K562 (cell line): ENCODE measurements around the gene LY6G6F. TPM values are rescaled to one million over a fixed set of nuclear protein-coding genes. Genes with fewer than 3 reads are reported as not detected.

Source experiments
- FOXM1 ChIP-seq, 2 experiments: fragments of 450-650 bp in 1 of 2; sonication (generic) in 1 of 2; formaldehyde crosslinking in 1 of 2; IDR thresholded peaks; 2 replicates each; pipeline versions ENCODE4 v1.6.1 to v1.9.0; 2017 to 2022; ENCODE audit warnings: low read depth in 2 of 2, mild to moderate bottlenecking in 2 of 2, missing genetic modification reagents in 1 of 2, moderate library complexity in 1 of 2
- JUND ChIP-seq, 2 experiments: IDR thresholded peaks; 2 replicates in 1 of 2; 3 replicates in 1 of 2; pipeline ENCODE4 v1.6.1; 2011; ENCODE audit warnings: borderline replicate concordance in 2 of 2, low read depth in 2 of 2, low read length in 2 of 2, improper control_type of control experiment in 1 of 2, missing biosample characterization in 1 of 2, missing genetic modification characterization in 1 of 2, missing genetic modification reagents in 1 of 2
- RBBP5 ChIP-seq: fragments of 200-600 bp; sonication (generic); IDR thresholded peaks from 2 replicates; pipeline ENCODE4 v1.6.1; 2012; ENCODE audit warnings: borderline replicate concordance, mild to moderate bottlenecking, low read length, control low read depth, inconsistent platforms; ENCODE audit not compliant: insufficient read depth, poor library complexity, severe bottlenecking
- RBM22 ChIP-seq: fragments of 200-400 bp; formaldehyde crosslinking; IDR thresholded peaks from 2 replicates; pipeline ENCODE4 v1.6.1; 2018; ENCODE audit warnings: low read length, low read depth; ENCODE audit not compliant: poor library complexity, severe bottlenecking
- SREBF2 ChIP-seq: sonication (generic); formaldehyde crosslinking; IDR thresholded peaks from 2 replicates; pipeline ENCODE4 v1.4.0; 2020; ENCODE audit warnings: mild to moderate bottlenecking, missing genetic modification reagents
- SRSF3 ChIP-seq: fragments of 200-400 bp; formaldehyde crosslinking; IDR thresholded peaks from 2 replicates; pipeline ENCODE4 v1.6.1; 2016; ENCODE audit warnings: mild to moderate bottlenecking, low read length, moderate library complexity; ENCODE audit not compliant: insufficient read depth
- TCFL5 ChIP-seq: fragments of 250-450 bp; sonication (Bioruptor Pico); conservative IDR thresholded peaks from 2 replicates; pipeline ENCODE4 v1.6.1; 2021; ENCODE audit warnings: mild to moderate bottlenecking, moderate library complexity, matching md5 sums
- VEZF1 ChIP-seq: fragments of 200-800 bp; sonication (Bioruptor generic); IDR thresholded peaks from 2 replicates; pipeline ENCODE4 v1.6.1; 2017; ENCODE audit warnings: missing genetic modification characterization, missing compliant biosample characterization
- polyA plus RNA-seq, 8 experiments: library from polyadenylated mRNA; depleted of rRNA in 4 of 8; stranded (reverse) in 5 of 8; unstranded in 3 of 8; fragments of >200 nt; fragmentation: Nextera tagmentation in 2 of 8; fragmentation: Illumina TruSeq in 1 of 8; extraction: Ambion mirVana in 2 of 8; extraction: Trizol in 1 of 8; gene quantifications; 2 replicates each; pipeline versions ENCODE4 v1.2.1 to v1.2.3, GENCODE V29; 2011 to 2014; ENCODE audit warnings: inconsistent platforms in 1 of 8, missing spikeins in 1 of 8
- total RNA-seq, 7 experiments: library from RNA; depleted of rRNA in 6 of 7; stranded (reverse); fragments of >200 nt in 6 of 7; fragmentation: Illumina TruSeq in 2 of 7; extraction: Trizol in 2 of 7; gene quantifications; 2 replicates each; pipeline versions ENCODE4 v1.2.1 to v1.2.3, GENCODE V29; 2011 to 2021; ENCODE audit warnings: low replicate concordance in 1 of 7
- TF ChIP-seq, protein P1 (sequence below): fragments of 200-600 bp; sonication (generic); IDR thresholded peaks from one replicate; pipeline ENCODE4 v1.6.1; 2012; ENCODE audit warnings: mild to moderate bottlenecking, low read depth, low read length, inconsistent platforms
- TF ChIP-seq, protein P2 (sequence below): fragments of 250-450 bp; sonication (Bioruptor Pico); IDR thresholded peaks from 2 replicates; pipeline ENCODE4 v1.8.0; 2022; ENCODE audit warnings: moderate library complexity, mild to moderate bottlenecking, inconsistent platforms

Gene LY6G6F
- total and polyA plus RNA-seq, 9 of the 15 experiments (the other 6 are each of a cell fraction or from before 2014, with no cell fraction given): 0.14 to 0.50 (median 0.28) TPM; not detected in 2

DNA sequence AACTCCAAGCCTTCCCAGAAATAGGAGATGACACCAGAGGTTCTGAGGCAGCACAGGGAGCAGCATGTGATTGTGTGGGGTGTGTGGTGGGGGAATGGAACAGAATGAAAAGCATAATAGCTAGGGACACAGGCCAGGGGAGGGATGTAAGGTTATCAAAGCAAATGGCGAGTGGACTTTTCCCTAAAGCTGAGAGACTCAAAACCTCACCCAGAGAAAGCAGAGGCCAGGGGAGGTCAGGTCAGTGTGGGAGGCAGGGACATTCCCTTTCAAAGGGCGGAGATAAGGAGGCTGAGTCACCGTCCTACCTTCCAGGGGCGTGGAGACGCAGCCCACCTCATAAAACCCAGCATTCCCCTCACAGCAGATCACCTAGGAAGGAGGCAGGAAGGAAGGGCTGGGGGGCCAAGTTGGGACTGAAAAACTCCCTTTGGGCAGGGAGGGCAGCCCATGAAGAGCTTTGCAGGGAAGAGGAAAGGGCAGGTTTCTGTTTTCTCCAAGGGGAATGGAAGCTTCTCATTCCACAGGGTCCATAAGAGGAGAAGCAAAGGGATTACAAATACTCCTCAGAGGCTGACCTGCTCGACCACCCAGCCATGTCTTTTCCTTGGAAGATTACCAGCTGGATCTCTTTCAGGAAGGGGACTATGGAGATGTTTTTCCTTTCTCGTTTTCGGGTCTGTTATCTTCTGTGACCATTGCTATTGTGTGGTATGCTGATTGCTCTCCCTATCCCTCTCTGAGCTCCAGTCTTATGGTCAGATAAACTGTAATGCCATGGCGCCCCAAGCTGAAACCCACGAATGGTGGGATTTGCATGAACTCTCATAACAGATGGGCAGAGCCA, 16.2 kb upstream of the LY6G6F start (continued):
- TF ChIP-seq, protein P1, sequence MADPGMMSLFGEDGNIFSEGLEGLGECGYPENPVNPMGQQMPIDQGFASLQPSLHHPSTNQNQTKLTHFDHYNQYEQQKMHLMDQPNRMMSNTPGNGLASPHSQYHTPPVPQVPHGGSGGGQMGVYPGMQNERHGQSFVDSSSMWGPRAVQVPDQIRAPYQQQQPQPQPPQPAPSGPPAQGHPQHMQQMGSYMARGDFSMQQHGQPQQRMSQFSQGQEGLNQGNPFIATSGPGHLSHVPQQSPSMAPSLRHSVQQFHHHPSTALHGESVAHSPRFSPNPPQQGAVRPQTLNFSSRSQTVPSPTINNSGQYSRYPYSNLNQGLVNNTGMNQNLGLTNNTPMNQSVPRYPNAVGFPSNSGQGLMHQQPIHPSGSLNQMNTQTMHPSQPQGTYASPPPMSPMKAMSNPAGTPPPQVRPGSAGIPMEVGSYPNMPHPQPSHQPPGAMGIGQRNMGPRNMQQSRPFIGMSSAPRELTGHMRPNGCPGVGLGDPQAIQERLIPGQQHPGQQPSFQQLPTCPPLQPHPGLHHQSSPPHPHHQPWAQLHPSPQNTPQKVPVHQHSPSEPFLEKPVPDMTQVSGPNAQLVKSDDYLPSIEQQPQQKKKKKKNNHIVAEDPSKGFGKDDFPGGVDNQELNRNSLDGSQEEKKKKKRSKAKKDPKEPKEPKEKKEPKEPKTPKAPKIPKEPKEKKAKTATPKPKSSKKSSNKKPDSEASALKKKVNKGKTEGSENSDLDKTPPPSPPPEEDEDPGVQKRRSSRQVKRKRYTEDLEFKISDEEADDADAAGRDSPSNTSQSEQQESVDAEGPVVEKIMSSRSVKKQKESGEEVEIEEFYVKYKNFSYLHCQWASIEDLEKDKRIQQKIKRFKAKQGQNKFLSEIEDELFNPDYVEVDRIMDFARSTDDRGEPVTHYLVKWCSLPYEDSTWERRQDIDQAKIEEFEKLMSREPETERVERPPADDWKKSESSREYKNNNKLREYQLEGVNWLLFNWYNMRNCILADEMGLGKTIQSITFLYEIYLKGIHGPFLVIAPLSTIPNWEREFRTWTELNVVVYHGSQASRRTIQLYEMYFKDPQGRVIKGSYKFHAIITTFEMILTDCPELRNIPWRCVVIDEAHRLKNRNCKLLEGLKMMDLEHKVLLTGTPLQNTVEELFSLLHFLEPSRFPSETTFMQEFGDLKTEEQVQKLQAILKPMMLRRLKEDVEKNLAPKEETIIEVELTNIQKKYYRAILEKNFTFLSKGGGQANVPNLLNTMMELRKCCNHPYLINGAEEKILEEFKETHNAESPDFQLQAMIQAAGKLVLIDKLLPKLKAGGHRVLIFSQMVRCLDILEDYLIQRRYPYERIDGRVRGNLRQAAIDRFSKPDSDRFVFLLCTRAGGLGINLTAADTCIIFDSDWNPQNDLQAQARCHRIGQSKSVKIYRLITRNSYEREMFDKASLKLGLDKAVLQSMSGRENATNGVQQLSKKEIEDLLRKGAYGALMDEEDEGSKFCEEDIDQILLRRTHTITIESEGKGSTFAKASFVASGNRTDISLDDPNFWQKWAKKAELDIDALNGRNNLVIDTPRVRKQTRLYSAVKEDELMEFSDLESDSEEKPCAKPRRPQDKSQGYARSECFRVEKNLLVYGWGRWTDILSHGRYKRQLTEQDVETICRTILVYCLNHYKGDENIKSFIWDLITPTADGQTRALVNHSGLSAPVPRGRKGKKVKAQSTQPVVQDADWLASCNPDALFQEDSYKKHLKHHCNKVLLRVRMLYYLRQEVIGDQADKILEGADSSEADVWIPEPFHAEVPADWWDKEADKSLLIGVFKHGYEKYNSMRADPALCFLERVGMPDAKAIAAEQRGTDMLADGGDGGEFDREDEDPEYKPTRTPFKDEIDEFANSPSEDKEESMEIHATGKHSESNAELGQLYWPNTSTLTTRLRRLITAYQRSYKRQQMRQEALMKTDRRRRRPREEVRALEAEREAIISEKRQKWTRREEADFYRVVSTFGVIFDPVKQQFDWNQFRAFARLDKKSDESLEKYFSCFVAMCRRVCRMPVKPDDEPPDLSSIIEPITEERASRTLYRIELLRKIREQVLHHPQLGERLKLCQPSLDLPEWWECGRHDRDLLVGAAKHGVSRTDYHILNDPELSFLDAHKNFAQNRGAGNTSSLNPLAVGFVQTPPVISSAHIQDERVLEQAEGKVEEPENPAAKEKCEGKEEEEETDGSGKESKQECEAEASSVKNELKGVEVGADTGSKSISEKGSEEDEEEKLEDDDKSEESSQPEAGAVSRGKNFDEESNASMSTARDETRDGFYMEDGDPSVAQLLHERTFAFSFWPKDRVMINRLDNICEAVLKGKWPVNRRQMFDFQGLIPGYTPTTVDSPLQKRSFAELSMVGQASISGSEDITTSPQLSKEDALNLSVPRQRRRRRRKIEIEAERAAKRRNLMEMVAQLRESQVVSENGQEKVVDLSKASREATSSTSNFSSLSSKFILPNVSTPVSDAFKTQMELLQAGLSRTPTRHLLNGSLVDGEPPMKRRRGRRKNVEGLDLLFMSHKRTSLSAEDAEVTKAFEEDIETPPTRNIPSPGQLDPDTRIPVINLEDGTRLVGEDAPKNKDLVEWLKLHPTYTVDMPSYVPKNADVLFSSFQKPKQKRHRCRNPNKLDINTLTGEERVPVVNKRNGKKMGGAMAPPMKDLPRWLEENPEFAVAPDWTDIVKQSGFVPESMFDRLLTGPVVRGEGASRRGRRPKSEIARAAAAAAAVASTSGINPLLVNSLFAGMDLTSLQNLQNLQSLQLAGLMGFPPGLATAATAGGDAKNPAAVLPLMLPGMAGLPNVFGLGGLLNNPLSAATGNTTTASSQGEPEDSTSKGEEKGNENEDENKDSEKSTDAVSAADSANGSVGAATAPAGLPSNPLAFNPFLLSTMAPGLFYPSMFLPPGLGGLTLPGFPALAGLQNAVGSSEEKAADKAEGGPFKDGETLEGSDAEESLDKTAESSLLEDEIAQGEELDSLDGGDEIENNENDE: no peak
- TF ChIP-seq SRSF3 (no peak), RBM22 (no peak), JUND (IDR thresholded peaks at IDR 0.05; ENCODE audit: borderline replicate concordance, low read depth, low read length) (peak; percentile 100), JUND (tag; IDR thresholded peaks at IDR 0.05; ENCODE audit: borderline replicate concordance, low read depth, low read length) (peak; percentile 99; the same call in 2 of the 3 replicates), RBBP5 (no peak), VEZF1 (CRISPR knock-in tag) (peak; percentile 70), SREBF2 (CRISPR knock-in tag) (no peak; the same call in 1 of the 2 replicates), FOXM1 (IDR thresholded peaks at IDR 0.05; ENCODE audit: low read depth) (peak; percentile 65), FOXM1 (CRISPR knock-in tag; IDR thresholded peaks at IDR 0.05; ENCODE audit: low read depth) (no peak), TCFL5 (CRISPR knock-in tag) (no peak)
- TF ChIP-seq, protein P2, sequence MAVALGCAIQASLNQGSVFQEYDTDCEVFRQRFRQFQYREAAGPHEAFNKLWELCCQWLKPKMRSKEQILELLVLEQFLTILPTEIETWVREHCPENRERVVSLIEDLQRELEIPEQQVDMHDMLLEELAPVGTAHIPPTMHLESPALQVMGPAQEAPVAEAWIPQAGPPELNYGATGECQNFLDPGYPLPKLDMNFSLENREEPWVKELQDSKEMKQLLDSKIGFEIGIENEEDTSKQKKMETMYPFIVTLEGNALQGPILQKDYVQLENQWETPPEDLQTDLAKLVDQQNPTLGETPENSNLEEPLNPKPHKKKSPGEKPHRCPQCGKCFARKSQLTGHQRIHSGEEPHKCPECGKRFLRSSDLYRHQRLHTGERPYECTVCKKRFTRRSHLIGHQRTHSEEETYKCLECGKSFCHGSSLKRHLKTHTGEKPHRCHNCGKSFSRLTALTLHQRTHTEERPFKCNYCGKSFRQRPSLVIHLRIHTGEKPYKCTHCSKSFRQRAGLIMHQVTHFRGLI (CRISPR knock-in tag): no peak
